Endothelial cell of umbilical vein (primary cell): ENCODE data around the gene MAP1LC3B2. TPM values are rescaled to one million over a fixed set of nuclear protein-coding genes. Genes with fewer than 3 reads are reported as not detected.

Source experiments
- BruUV-seq: library from RNA; stranded (reverse); fragments of 400-500 nt; replicated peaks from 2 replicates; lab custom pipeline; 2021; lab: Mats Ljungman, UMichigan
- CTCF ChIA-PET: fragments of 300-600, 350-600 bp; sonication (Branson Sonifier 250); formaldehyde crosslinking; loops from one replicate; lab custom pipeline; 2021; ENCODE audit warnings: antibody characterized with exemption, inconsistent platforms; lab: Charles Lee
- POLR2A ChIA-PET: fragments of 300-600, 350-600 bp; sonication (Branson Sonifier 250); formaldehyde crosslinking; loops from one replicate; lab custom pipeline; 2021; ENCODE audit warnings: antibody characterized with exemption, inconsistent platforms; lab: Charles Lee
- DNase-seq: peaks from one replicate; pipeline ENCODE4 v3.0.0-alpha.2; 2011; ENCODE audit warnings: low read depth, low spot score
- FAIRE-seq: peaks from 2 replicates; lab custom pipeline; 2011; peaks lifted over from hg19 to GRCh38; lab: Jason Lieb, UNC
- H2AFZ ChIP-seq: 2 replicates; pipeline ENCODE4 v1.6.0; 2012; ENCODE audit warnings: low read depth, low read length, control low read depth, inconsistent platforms
- H3K27ac ChIP-seq: 2 replicates; pipeline ENCODE4 v1.5.1; 2011; ENCODE audit warnings: low read depth, mild to moderate bottlenecking, control low read depth, low read length, moderate library complexity; ENCODE audit not compliant: insufficient read depth
- H3K27me3 ChIP-seq, 2 experiments: 2 replicates each; pipeline versions ENCODE4 v1.6.0 to v1.6.1; 2011; ENCODE audit warnings: low read length in 2 of 2, mixed read lengths in 1 of 2; ENCODE audit not compliant: control insufficient read depth in 2 of 2, insufficient read depth in 2 of 2
- H3K36me3 ChIP-seq, 2 experiments: 2 replicates in 1 of 2; 3 replicates in 1 of 2; pipeline ENCODE4 v1.5.1; 2011; ENCODE audit warnings: low read length in 2 of 2, mild to moderate bottlenecking in 1 of 2, moderate library complexity in 1 of 2; ENCODE audit not compliant: control insufficient read depth in 2 of 2, insufficient read depth in 2 of 2; ENCODE audit errors: extremely low read depth in 1 of 2
- H3K4me1 ChIP-seq: 3 replicates; pipeline ENCODE4 v1.5.1; 2011; ENCODE audit warnings: mild to moderate bottlenecking, low read length; ENCODE audit not compliant: control insufficient read depth, insufficient read depth; ENCODE audit errors: extremely low read depth
- H3K4me2 ChIP-seq: 2 replicates; pipeline ENCODE4 v1.6.1; 2011; ENCODE audit warnings: low read length, control low read depth, mixed read lengths; ENCODE audit not compliant: insufficient read depth
- H3K4me3 ChIP-seq, 3 experiments: fragments of 200-600 bp in 1 of 3; sonication (generic), shearing (Covaris generic) in 1 of 3; replicated peaks in 1 of 3; 2 replicates each; pipeline ENCODE4 v1.5.1; 2011 to 2016; ENCODE audit warnings: control low read depth in 3 of 3, low read length in 3 of 3, mild to moderate bottlenecking in 2 of 3, inconsistent platforms in 1 of 3, low read depth in 1 of 3, moderate library complexity in 1 of 3; ENCODE audit not compliant: insufficient read depth in 1 of 3
- H3K79me2 ChIP-seq: 2 replicates; pipeline ENCODE4 v1.6.0; 2012; ENCODE audit warnings: low read length, inconsistent platforms; ENCODE audit not compliant: control insufficient read depth, insufficient read depth
- H3K9ac ChIP-seq: replicated peaks from 2 replicates; pipeline ENCODE3; 2011; ENCODE audit warnings: low read length, control low read depth; ENCODE audit not compliant: insufficient read depth; ENCODE audit errors: extremely low read depth
- H3K9me1 ChIP-seq: replicated peaks from 3 replicates; pipeline ENCODE4 v1.6.0; 2011; ENCODE audit warnings: mild to moderate bottlenecking, low read length; ENCODE audit not compliant: control insufficient read depth, insufficient read depth; ENCODE audit errors: extremely low read depth
- H3K9me3 ChIP-seq: replicated peaks from 2 replicates; pipeline ENCODE4 v1.5.1; 2012; ENCODE audit warnings: low read length, inconsistent platforms; ENCODE audit not compliant: control insufficient read depth, insufficient read depth
- H4K20me1 ChIP-seq: replicated peaks from 2 replicates; pipeline ENCODE3; 2011; ENCODE audit warnings: mild to moderate bottlenecking, low read length; ENCODE audit not compliant: control insufficient read depth, insufficient read depth; ENCODE audit errors: extremely low read depth
- CTCF ChIP-seq, 2 donors: IDR thresholded peaks; 1 replicate in 1 of 2; 2 replicates in 1 of 2; pipeline ENCODE4 v1.5.1; 2011; ENCODE audit warnings: low read length in 2 of 2, mild to moderate bottlenecking in 2 of 2, moderate library complexity in 2 of 2, control low read depth in 1 of 2, inconsistent platforms in 1 of 2, low read depth in 1 of 2; ENCODE audit not compliant: insufficient read depth in 1 of 2; ENCODE audit errors: extremely low read depth in 1 of 2
- EZH2 ChIP-seq: IDR thresholded peaks from 2 replicates; pipeline ENCODE4 v1.6.1; 2012; ENCODE audit warnings: borderline replicate concordance, low read depth, mild to moderate bottlenecking, moderate library complexity, low read length, inconsistent platforms; ENCODE audit not compliant: severe bottlenecking
- FOS ChIP-seq: IDR thresholded peaks from 2 replicates; pipeline ENCODE4 v1.6.1; 2011; ENCODE audit warnings: mild to moderate bottlenecking, low read length, moderate library complexity, borderline replicate concordance; ENCODE audit not compliant: insufficient read depth
- GATA2 ChIP-seq: IDR thresholded peaks from 2 replicates; pipeline ENCODE4 v1.7.0; 2011; ENCODE audit warnings: low read depth, mild to moderate bottlenecking, moderate library complexity, mixed read lengths, low read length; ENCODE audit not compliant: insufficient read length, insufficient read depth
- JUN ChIP-seq: IDR thresholded peaks from 2 replicates; pipeline ENCODE4 v1.6.1; 2011; ENCODE audit warnings: borderline replicate concordance, low read depth; ENCODE audit not compliant: insufficient read length, insufficient read depth
- MAX ChIP-seq: IDR thresholded peaks from 2 replicates; pipeline ENCODE4 v1.6.1; 2011; ENCODE audit not compliant: insufficient read depth, insufficient read length
- MYC ChIP-seq: IDR thresholded peaks from one replicate; pipeline ENCODE4 v1.6.1; 2011; ENCODE audit warnings: mild to moderate bottlenecking, low read depth, low read length
- POLR2A ChIP-seq: IDR thresholded peaks from 2 replicates; pipeline ENCODE4 v1.6.1; 2012; ENCODE audit warnings: low read depth, mild to moderate bottlenecking, control low read depth, low read length
- POLR2AphosphoS5 ChIP-seq: IDR thresholded peaks from 2 replicates; pipeline ENCODE4 v1.6.1; 2012; ENCODE audit warnings: low read depth, mild to moderate bottlenecking, control low read depth, low read length, moderate library complexity; ENCODE audit not compliant: insufficient read depth
- dilution Hi-C: fragments of 300-500 bp; cut with MboI; formaldehyde crosslinking; loops from one replicate; pipeline ENCODE4 v1.15.0; 2019; ENCODE audit warnings: low sequenced_read_pairs; ENCODE audit not compliant: extremely low pct_ligation_motif_present
- intact Hi-C: fragments of 100-400 bp; cut with micrococcal nuclease; formaldehyde crosslinking; loops from one replicate; pipeline ENCODE4 v1.10.0; 2022
- polyA plus RNA-seq, 4 experiments: library from polyadenylated mRNA; depleted of rRNA in 3 of 4; stranded (reverse) in 3 of 4; unstranded in 1 of 4; fragments of >200 nt; gene quantifications; 2 replicates each; pipeline versions ENCODE4 v1.2.1 to v1.2.3, GENCODE V29; 2011 to 2012; ENCODE audit warnings: missing spikeins in 1 of 4
- total RNA-seq: library from RNA; stranded (reverse); gene quantifications from 2 replicates; pipeline ENCODE4 v1.2.3, GENCODE V29; 2021

Gene MAP1LC3B2
- total and polyA plus RNA-seq, 2 donors (not counting 3 experiments of a cell fraction or from before 2014, with no cell fraction given) = 0.32 to 4.1 TPM

- H3K4me3 ChIP-seq = no peak overlapping the region
- dilution Hi-C loops = no loop called here
- no peak for TF ChIP-seq MYC
- no peak for TF ChIP-seq MAX
Measured at GRCh38 chr12:116612436-116612835, 53.3 kb downstream of the MAP1LC3B2 start.

GRCh38 chr12:116613256-116613655 lies 54.1 kb downstream of the MAP1LC3B2 start:
- Histone ChIP-seq H3K4me1 (peaks cover 2% of the 10 kb centered on the region), H3K9ac (no peak overlapping the region), H3K27ac (no peak overlapping the region), H3K4me2 (no peak overlapping the region), H3K79me2 (no peaks in the 10 kb centered on the region), H3K4me3 (no peak overlapping the region), H3K36me3 (no peaks in the 10 kb centered on the region), H4K20me1 (no peaks in the 10 kb centered on the region), H3K9me3 (no peaks in the 10 kb centered on the region), H3K9me1 (no peaks in the 10 kb centered on the region), H3K27me3 (no peaks in the 10 kb centered on the region), H2AFZ (no peak overlapping the region)
- FAIRE-seq (no peak), DNase-seq (no peak)
- dilution Hi-C loops (no loop called here), intact Hi-C loops (no loop called here)
- POLR2A ChIA-PET = no interaction called here
- no TSS peak for BruUV-seq
- CTCF ChIA-PET = interaction anchor here (0.6 to 1.2 kb wide), 5 partner anchors 14 to 472 kb away, joined by 3 to 4 read pairs (median 3); no protein-coding TSS in a partner anchor
- TF ChIP-seq CTCF (IDR thresholded peaks at IDR 0.05; ENCODE audit: extremely low read depth in 1 of 2, insufficient read depth in 1 of 2, low read depth in 1 of 2, low read length in 2 of 2) = no peak
- TF ChIP-seq MYC = no peak
- TF ChIP-seq POLR2A = no peak
- TF ChIP-seq MAX = no peak
- TF ChIP-seq EZH2 = no peak
- no peak for TF ChIP-seq FOS
- TF ChIP-seq JUN = no peak
- TF ChIP-seq GATA2 = no peak
- TF ChIP-seq POLR2AphosphoS5 = no peak

More at GRCh38 chr12:116612436-116612835, 53.3 kb downstream of the MAP1LC3B2 start:
- Histone ChIP-seq H3K27me3 (no peaks in the 10 kb centered on the region), H3K79me2 (no peaks in the 10 kb centered on the region), H3K9me3 (no peaks in the 10 kb centered on the region), H2AFZ (no peak overlapping the region), H3K4me1 (peaks cover 2% of the 10 kb centered on the region), H4K20me1 (no peaks in the 10 kb centered on the region), H3K36me3 (no peaks in the 10 kb centered on the region), H3K4me2 (no peak overlapping the region), H3K9ac (no peak overlapping the region), H3K27ac (no peak overlapping the region), H3K9me1 (no peaks in the 10 kb centered on the region)
- DNase-seq (no peak), FAIRE-seq (no peak)
- POLR2A ChIA-PET = interaction anchor here (0.7 kb wide), 1 partner anchor 157 kb away, joined by 5 read pairs; no protein-coding TSS in a partner anchor
- intact Hi-C loops = no loop called here
- CTCF ChIA-PET = no interaction called here
- no TSS peak for BruUV-seq
